H7 (cell line): ENCODE data around the gene KCTD1. TPM values are rescaled to one million over a fixed set of nuclear protein-coding genes. Genes with fewer than 3 reads are reported as not detected.

Experiments
- DNase-seq: peaks from one replicate; pipeline ENCODE4 v3.0.0; 2012
- H3K27me3 ChIP-seq: 2 replicates; pipeline ENCODE4 v1.6.0; 2011; ENCODE audit warnings: mild to moderate bottlenecking, low read length; ENCODE audit not compliant: control insufficient read depth, insufficient read depth
- H3K36me3 ChIP-seq: replicated peaks from 2 replicates; pipeline ENCODE4 v1.5.1; 2011; ENCODE audit warnings: low read length; ENCODE audit not compliant: control insufficient read depth, insufficient read depth
- H3K4me3 ChIP-seq: 2 replicates; pipeline ENCODE4 v1.5.1; 2011; ENCODE audit warnings: low read depth, mild to moderate bottlenecking, control low read depth, low read length, moderate library complexity; ENCODE audit not compliant: insufficient read depth
- total RNA-seq: library from RNA; depleted of rRNA; stranded (reverse); fragments of >200 nt; shearing (Covaris generic); gene quantifications from 2 replicates; pipeline ENCODE4 v1.2.3, GENCODE V29; 2014

The KCTD1 gene
- total RNA-seq, 1 experiment from 2014 or later: 23.8 TPM

DNA sequence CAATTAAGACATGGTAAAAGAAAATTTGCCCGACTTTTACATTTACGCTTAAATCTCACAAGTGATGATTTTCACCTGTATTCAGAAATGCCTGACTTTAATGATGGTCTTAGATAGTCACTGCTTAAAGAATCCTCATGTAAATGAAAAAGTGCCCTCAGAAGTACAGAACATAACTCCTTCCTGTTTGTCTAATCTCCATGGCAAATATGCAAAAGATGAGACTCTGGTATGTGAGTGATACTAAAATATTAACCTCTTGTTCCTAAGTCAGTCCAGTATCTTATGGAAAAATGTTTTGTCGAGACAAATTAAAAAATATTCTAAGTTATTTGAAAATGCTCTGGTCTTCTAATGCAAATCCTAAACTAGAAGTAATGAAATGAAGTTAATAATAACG lies 29.2 kb downstream of the KCTD1 start:
- no peak overlapping the region for H3K4me3 ChIP-seq
- no peaks in the 10 kb centered on the region for H3K27me3 ChIP-seq
- no peak for DNase-seq
- no peaks in the 10 kb centered on the region for H3K36me3 ChIP-seq

DNA sequence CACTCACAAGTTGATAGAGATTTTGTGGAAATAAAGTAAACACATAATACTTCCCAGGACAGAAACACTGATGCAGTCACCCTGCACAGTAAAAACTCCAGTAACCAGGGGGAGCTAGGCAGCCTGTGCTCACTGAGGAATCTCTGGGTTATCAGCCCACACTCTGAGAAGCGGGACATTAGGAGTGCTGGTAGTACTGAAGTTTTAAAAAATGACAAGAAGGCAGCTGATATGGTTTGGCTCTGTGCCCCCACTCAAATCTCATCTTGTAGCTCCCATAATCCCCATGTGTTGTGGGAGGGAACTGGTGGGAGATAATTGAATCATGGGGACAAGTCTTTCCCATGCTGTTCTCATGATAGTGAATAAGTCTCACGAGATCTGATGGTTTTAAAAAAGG lies 31.4 kb downstream of the KCTD1 start:
- Histone ChIP-seq H3K27me3 (no peaks in the 10 kb centered on the region), H3K4me3 (no peak overlapping the region), H3K36me3 (no peaks in the 10 kb centered on the region)
- peak; percentile 23 for DNase-seq

GRCh38 chr18:26515643-26516487 lies 32.5 kb downstream of the KCTD1 start:
- Histone ChIP-seq H3K4me3 (no peak overlapping the region), H3K36me3 (no peaks in the 10 kb centered on the region), H3K27me3 (no peaks in the 10 kb centered on the region)
- peak; percentile 33 for DNase-seq

- no peak overlapping the region for H3K4me3 ChIP-seq
- DNase-seq: no peak
- no peaks in the 10 kb centered on the region for H3K27me3 ChIP-seq
- H3K36me3 ChIP-seq: no peaks in the 10 kb centered on the region
Observed at GRCh38 chr18:26511339-26512071, 36.8 kb downstream of the KCTD1 start.

DNA sequence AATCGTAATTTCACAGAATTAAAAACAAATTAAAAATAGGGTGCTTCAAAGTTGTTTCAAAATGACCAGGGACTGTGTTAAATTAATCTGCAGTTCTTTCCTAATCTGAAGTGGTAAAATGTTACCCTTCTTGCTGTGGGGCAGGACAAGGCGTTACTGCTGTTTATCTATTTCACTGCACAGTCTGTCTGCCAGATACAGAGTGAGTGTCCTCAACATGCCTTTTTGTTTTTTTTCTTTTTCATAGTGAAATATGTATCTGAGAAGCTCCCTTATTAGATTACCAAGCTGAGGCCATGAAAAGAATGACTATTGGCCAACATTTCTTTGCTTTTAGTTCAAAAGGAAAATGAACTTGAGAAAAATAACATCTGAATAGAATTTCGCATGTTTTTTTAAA lies 38.0 kb downstream of the KCTD1 start:
- H3K36me3 ChIP-seq: no peaks in the 10 kb centered on the region
- no peak overlapping the region for H3K4me3 ChIP-seq
- DNase-seq: no peak
- no peaks in the 10 kb centered on the region for H3K27me3 ChIP-seq

DNA sequence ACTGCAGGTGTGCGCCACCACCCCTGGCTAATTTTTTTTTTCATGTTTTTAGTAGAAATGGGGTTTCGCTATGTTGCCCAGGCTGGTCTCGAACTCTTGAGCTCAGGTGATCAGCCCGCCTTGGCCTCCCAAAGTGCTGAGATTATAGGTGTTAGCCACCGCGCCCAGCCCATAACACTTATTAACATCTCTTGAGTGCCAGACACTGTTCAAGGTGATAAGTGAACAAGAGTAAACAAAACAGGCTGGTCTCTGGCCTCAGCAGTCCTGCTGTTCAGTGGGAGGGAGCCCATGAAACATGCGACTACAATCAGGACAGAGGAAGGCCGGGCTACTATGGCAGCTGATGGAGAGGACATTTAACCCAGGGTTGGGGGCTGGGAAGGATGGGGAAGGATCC lies 42.3 kb downstream of the KCTD1 start:
- Histone ChIP-seq H3K27me3 (no peaks in the 10 kb centered on the region), H3K4me3 (no peak overlapping the region), H3K36me3 (no peaks in the 10 kb centered on the region)
- DNase-seq: no peak

DNA sequence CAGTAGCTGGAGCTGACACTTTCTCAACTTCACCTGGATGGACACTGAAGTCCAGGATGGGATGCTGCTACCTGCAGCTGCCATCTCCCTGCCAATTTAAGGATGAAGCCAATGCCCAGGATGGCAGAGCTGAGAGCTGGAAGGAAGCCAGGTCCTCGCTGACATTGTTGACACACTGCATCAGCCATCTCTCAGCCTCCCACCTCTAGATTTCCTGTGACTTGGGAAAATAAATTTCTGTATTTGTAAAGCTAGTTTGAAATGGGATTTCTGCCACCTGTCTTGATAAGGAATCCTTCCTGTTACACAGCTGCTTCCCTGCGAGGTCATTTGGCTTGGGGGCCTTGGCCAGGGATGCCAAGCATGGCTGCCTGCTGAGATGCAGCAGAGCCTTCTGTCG lies 43.5 kb downstream of the KCTD1 start:
- no peaks in the 10 kb centered on the region for H3K36me3 ChIP-seq
- DNase-seq: no peak
- no peaks in the 10 kb centered on the region for H3K27me3 ChIP-seq
- no peak overlapping the region for H3K4me3 ChIP-seq

GRCh38 chr18:26503382-26503781 lies 45.0 kb downstream of the KCTD1 start:
- no peak for DNase-seq
- Histone ChIP-seq H3K27me3 (no peaks in the 10 kb centered on the region), H3K36me3 (no peaks in the 10 kb centered on the region), H3K4me3 (no peak overlapping the region)

GRCh38 chr18:26502823-26503222 lies 45.5 kb downstream of the KCTD1 start:
- DNase-seq: no peak
- H3K36me3 ChIP-seq: no peaks in the 10 kb centered on the region

DNA sequence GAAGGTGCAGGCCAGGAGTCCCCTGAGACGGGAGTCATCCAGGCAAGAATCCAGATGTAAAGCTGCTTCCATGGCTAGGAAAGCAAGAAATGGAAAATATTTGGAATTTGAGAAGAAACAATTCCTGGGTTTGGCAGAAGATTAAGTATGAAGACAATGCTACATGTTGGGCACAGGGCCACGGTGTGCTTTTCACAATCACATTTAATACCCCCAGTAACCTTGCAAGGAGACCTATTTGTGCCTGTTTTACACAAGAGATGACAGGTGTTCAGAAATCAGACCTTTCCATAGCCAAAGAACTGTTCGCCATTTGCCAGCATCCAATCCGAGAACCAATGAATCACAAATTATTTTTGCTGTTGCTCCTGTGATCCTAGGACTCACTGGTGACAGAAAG lies 50.5 kb downstream of the KCTD1 start:
- no peak for DNase-seq
- Histone ChIP-seq H3K4me3 (no peak overlapping the region), H3K36me3 (no peaks in the 10 kb centered on the region), H3K27me3 (no peaks in the 10 kb centered on the region)

More at GRCh38 chr18:26502823-26503222, 45.5 kb downstream of the KCTD1 start:
- Histone ChIP-seq H3K4me3 (no peak overlapping the region), H3K27me3 (no peaks in the 10 kb centered on the region)

GRCh38 chr18:26496528-26496927 lies 51.8 kb downstream of the KCTD1 start:
- H3K36me3 ChIP-seq: no peaks in the 10 kb centered on the region
- no peaks in the 10 kb centered on the region for H3K27me3 ChIP-seq
- no peak overlapping the region for H3K4me3 ChIP-seq
- no peak for DNase-seq

DNA sequence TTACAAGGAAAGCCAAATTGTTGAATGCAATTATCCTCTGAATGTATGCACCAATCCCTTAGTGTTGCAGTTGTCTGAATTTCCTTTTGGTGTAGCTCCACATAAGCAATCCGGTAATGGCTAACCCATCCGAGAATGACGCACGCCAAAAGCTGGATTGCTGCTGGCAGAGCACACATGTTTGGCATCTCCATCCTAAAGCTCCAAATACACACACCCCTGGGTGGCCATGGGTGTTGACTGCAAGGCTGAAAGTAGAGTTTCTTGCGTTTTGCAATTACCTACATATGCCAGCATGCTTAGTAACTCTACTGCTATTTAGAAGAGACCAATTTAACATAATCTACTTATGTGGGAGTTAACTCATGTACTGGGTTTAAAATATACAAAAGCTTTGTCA lies 53.1 kb downstream of the KCTD1 start:
- no peak for DNase-seq
- no peaks in the 10 kb centered on the region for H3K27me3 ChIP-seq
- no peak overlapping the region for H3K4me3 ChIP-seq
- no peaks in the 10 kb centered on the region for H3K36me3 ChIP-seq

GRCh38 chr18:26493021-26493420 lies 55.3 kb downstream of the KCTD1 start:
- no peak for DNase-seq
- Histone ChIP-seq H3K36me3 (no peaks in the 10 kb centered on the region), H3K27me3 (no peaks in the 10 kb centered on the region)

DNA sequence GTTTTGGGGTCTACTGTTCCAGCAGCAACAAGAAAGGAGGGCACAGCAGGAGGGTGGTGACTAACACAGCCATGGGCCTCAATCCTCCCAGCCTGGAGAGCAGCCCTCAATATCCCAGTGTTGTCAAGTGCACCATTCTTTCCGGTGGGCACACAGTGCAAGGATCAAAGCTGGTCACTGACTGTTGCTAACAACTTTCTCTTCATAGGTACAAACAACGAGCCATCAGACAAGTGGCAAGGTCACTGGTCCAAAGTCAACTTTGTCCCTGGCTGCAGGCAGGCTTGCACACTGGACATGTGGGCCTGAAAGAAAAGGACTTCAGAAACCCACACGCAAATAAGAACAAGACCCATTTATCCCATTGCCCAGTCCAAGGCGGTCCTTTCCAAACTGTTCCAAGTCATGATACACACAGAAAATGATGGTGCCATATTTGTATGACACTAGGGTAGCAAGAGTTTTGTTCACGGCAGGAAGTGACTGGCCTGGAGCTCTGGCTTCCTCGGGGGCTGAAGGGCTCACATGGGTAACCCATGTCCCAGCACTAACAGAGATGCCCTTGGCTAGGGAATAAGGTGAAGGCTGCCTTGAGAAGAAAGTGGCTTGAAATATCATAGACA lies 57.0 kb downstream of the KCTD1 start:
- Histone ChIP-seq H3K36me3 (no peaks in the 10 kb centered on the region), H3K27me3 (no peaks in the 10 kb centered on the region), H3K4me3 (no peak overlapping the region)
- DNase-seq: no peak

More at GRCh38 chr18:26493021-26493420, 55.3 kb downstream of the KCTD1 start:
- no peak overlapping the region for H3K4me3 ChIP-seq

- Histone ChIP-seq H3K36me3 (no peaks in the 10 kb centered on the region), H3K4me3 (no peak overlapping the region), H3K27me3 (no peaks in the 10 kb centered on the region)
- no peak for DNase-seq
Observed at GRCh38 chr18:26489881-26490280, 58.5 kb downstream of the KCTD1 start.
